Stimulated activated memory B cell treated with anti-CD40 and anti-IgM and Interleukin-4, amounts not matched to agents 10 μg/mL and 1 μg/mL and 100 μg/mL, for 72 hours (primary cell): ENCODE data around the gene GRM3.

ENCODE experiments used
- ATAC-seq: fragments of 150-1000 bp; cut with Tn5 transposase; 2 replicates; pipeline ENCODE4 v1.10.0; 2021
- H3K27ac Mint-ChIP-seq: one replicate; pipeline ENCODE4 v1.8.0; 2022; ENCODE audit warnings: mild to moderate bottlenecking, mixed read lengths
- H3K27me3 Mint-ChIP-seq: one replicate; pipeline ENCODE4 v1.8.0; 2022; ENCODE audit warnings: mixed read lengths
- H3K36me3 Mint-ChIP-seq: one replicate; pipeline ENCODE4 v1.8.0; 2022; ENCODE audit warnings: mixed read lengths
- H3K4me1 Mint-ChIP-seq: one replicate; pipeline ENCODE4 v1.8.0; 2022; ENCODE audit warnings: mixed read lengths
- H3K4me3 Mint-ChIP-seq: one replicate; pipeline ENCODE4 v1.8.0; 2022; ENCODE audit warnings: mild to moderate bottlenecking, moderate library complexity, mixed read lengths
- H3K9me3 Mint-ChIP-seq: one replicate; pipeline ENCODE4 v1.8.0; 2022; ENCODE audit warnings: mixed read lengths

The GRM3 gene

GRCh38 chr7:86793136-86793535, 149.4 kb downstream of the GRM3 start:
- no peak overlapping the region for H3K4me3 Mint-ChIP-seq
- H3K4me1 Mint-ChIP-seq = no peaks in the 10 kb centered on the region
- no peak for ATAC-seq
- peaks cover 2% of the 10 kb centered on the region for H3K9me3 Mint-ChIP-seq
- H3K36me3 Mint-ChIP-seq = no peaks in the 10 kb centered on the region
- H3K27ac Mint-ChIP-seq = no peak overlapping the region
- H3K27me3 Mint-ChIP-seq = no peaks in the 10 kb centered on the region

DNA sequence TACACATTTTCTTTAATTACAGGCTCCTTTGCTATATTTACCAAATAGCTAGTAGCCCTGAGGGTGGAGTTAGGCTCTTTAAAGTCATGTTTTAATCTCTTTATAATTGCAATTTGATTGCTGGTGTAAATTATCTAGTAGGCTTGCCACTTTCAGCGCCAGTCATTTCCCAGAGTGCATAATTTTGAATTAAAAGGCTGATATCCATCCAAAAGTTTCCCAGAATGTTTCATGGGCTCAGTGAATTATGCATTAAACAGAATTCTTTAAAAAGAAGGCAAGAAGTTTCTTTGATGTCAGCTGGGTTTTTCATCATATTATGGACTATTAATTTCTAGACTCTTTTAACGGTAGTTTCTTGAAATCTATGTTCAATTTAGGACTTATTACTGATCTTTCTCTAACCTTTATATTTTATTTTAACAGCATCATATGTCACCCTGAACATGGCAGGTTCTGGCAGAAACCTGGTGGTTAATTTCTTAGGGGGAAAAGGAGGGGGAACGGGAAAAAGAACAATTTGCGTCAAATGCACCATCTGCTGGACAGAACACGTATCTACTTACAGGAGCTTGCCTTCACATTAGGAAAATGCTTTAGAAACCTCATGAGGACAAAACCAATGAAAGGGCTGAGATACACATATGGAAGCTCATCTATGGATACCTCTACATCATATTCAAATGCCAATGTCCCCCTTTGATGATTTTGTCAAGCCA, 171.1 kb downstream of the GRM3 start:
- Mint-ChIP-seq H3K9me3 (peaks cover 5% of the 10 kb centered on the region), H3K27me3 (peaks cover 11% of the 10 kb centered on the region), H3K4me3 (no peak overlapping the region), H3K27ac (no peak overlapping the region), H3K36me3 (no peaks in the 10 kb centered on the region), H3K4me1 (no peaks in the 10 kb centered on the region)
- ATAC-seq = no peak

- H3K4me3 Mint-ChIP-seq = no peak overlapping the region
- no peak overlapping the region for H3K27ac Mint-ChIP-seq
- no peaks in the 10 kb centered on the region for H3K4me1 Mint-ChIP-seq
- H3K27me3 Mint-ChIP-seq = peaks cover 11% of the 10 kb centered on the region
- no peaks in the 10 kb centered on the region for H3K36me3 Mint-ChIP-seq
- H3K9me3 Mint-ChIP-seq = peaks cover 5% of the 10 kb centered on the region
- ATAC-seq = no peak
Measured at GRCh38 chr7:86815556-86815955, 171.8 kb downstream of the GRM3 start.

- Mint-ChIP-seq H3K27me3 (peaks cover 8% of the 10 kb centered on the region), H3K4me3 (no peak overlapping the region), H3K36me3 (no peaks in the 10 kb centered on the region), H3K9me3 (peaks cover 5% of the 10 kb centered on the region), H3K4me1 (no peaks in the 10 kb centered on the region), H3K27ac (no peak overlapping the region)
- ATAC-seq = no peak
Measured at GRCh38 chr7:86818903-86819302, 175.2 kb downstream of the GRM3 start.

GRCh38 chr7:86823769-86824168, 180.1 kb downstream of the GRM3 start:
- Mint-ChIP-seq H3K36me3 (no peaks in the 10 kb centered on the region), H3K27me3 (peaks cover 8% of the 10 kb centered on the region), H3K9me3 (no peaks in the 10 kb centered on the region), H3K4me3 (no peak overlapping the region), H3K4me1 (no peaks in the 10 kb centered on the region), H3K27ac (no peak overlapping the region)
- ATAC-seq = peak; percentile 40

DNA sequence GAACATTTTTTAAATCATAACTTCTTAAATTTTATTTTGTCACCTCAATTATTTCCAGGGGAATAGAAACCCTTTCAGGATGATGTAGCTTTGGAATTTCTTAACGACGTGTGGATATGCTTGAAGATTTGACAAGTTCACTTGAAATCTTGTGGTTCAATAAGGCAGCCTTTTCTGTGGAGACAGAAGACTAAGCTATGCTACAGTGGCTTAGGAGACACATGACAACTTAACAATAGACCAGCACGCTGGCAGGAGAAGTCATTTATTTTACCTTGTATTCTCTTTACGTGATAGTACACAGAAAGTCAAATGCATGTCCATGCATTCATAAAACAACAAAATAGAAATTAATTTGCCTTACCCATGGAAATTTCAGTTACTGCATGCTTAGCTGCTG, 181.6 kb downstream of the GRM3 start:
- no peaks in the 10 kb centered on the region for H3K36me3 Mint-ChIP-seq
- H3K27ac Mint-ChIP-seq = no peak overlapping the region
- no peaks in the 10 kb centered on the region for H3K4me1 Mint-ChIP-seq
- H3K9me3 Mint-ChIP-seq = no peaks in the 10 kb centered on the region
- no peak for ATAC-seq
- no peak overlapping the region for H3K4me3 Mint-ChIP-seq
- peaks cover 8% of the 10 kb centered on the region for H3K27me3 Mint-ChIP-seq

GRCh38 chr7:86826948-86827347, 183.2 kb downstream of the GRM3 start:
- Mint-ChIP-seq H3K27me3 (peaks cover 8% of the 10 kb centered on the region), H3K9me3 (no peaks in the 10 kb centered on the region), H3K36me3 (no peaks in the 10 kb centered on the region), H3K4me3 (no peak overlapping the region), H3K4me1 (no peaks in the 10 kb centered on the region), H3K27ac (no peak overlapping the region)
- no peak for ATAC-seq

- Mint-ChIP-seq H3K9me3 (no peaks in the 10 kb centered on the region), H3K27me3 (no peaks in the 10 kb centered on the region), H3K4me3 (no peak overlapping the region), H3K4me1 (no peaks in the 10 kb centered on the region), H3K27ac (no peak overlapping the region), H3K36me3 (no peaks in the 10 kb centered on the region)
- no peak for ATAC-seq
Measured at GRCh38 chr7:86833360-86833759, 189.7 kb downstream of the GRM3 start.

- Mint-ChIP-seq H3K9me3 (no peaks in the 10 kb centered on the region), H3K36me3 (no peaks in the 10 kb centered on the region), H3K4me3 (no peak overlapping the region), H3K4me1 (no peaks in the 10 kb centered on the region), H3K27me3 (no peaks in the 10 kb centered on the region), H3K27ac (no peak overlapping the region)
- peak; percentile 25 for ATAC-seq
Measured at GRCh38 chr7:86837235-86837634, 193.5 kb downstream of the GRM3 start.

DNA sequence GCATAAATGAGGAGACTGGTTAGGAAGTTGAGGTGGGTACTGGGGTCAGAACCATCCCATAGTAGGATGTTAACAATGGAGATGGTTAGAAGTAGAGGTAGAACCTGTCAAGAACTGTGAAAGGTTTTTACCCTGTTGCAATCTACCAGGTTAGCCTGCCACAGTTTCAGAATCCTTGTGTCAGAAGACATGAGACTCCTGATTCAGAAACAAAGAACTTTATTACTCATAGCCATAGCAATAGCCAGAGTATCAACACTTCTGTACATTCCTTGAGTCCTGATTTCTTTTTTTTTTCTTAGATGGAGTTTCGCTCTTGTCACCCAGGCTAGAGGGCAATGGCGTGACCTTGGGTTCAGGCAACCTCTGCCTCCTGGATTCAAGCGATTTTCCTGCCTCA, 200.9 kb downstream of the GRM3 start:
- no peak for ATAC-seq
- H3K4me3 Mint-ChIP-seq = no peak overlapping the region
- H3K4me1 Mint-ChIP-seq = no peaks in the 10 kb centered on the region
- H3K27ac Mint-ChIP-seq = no peak overlapping the region
- no peaks in the 10 kb centered on the region for H3K9me3 Mint-ChIP-seq
- no peaks in the 10 kb centered on the region for H3K36me3 Mint-ChIP-seq
- no peaks in the 10 kb centered on the region for H3K27me3 Mint-ChIP-seq

GRCh38 chr7:86846494-86847190, 202.9 kb downstream of the GRM3 start:
- H3K4me3 Mint-ChIP-seq = no peak overlapping the region
- no peaks in the 10 kb centered on the region for H3K27me3 Mint-ChIP-seq
- H3K9me3 Mint-ChIP-seq = no peaks in the 10 kb centered on the region
- no peak for ATAC-seq
- H3K4me1 Mint-ChIP-seq = no peaks in the 10 kb centered on the region
- no peak overlapping the region for H3K27ac Mint-ChIP-seq
- H3K36me3 Mint-ChIP-seq = no peaks in the 10 kb centered on the region

DNA sequence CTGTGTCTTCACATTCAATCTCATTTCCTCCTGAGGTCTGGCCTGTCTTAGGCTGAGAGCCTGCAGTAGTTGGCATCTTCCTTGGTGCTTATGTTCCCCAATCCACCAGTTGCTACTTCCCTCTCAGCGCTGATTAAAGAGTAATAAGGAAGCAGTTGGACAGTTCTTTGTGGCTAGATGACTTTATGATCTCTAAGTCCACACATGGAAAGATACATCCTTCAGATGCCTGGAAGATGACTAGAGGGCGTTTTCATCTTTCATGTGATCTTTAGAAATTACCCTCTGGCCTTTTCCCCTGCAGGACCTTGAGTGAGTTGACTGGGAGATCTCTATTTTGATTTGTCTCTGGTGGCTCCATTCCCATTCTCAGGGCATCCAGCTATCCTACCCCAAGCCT, 204.5 kb downstream of the GRM3 start:
- no peak overlapping the region for H3K27ac Mint-ChIP-seq
- no peak for ATAC-seq
- H3K9me3 Mint-ChIP-seq = no peaks in the 10 kb centered on the region
- H3K36me3 Mint-ChIP-seq = no peaks in the 10 kb centered on the region
- no peaks in the 10 kb centered on the region for H3K27me3 Mint-ChIP-seq
- H3K4me3 Mint-ChIP-seq = no peak overlapping the region
- H3K4me1 Mint-ChIP-seq = no peaks in the 10 kb centered on the region

- Mint-ChIP-seq H3K9me3 (no peaks in the 10 kb centered on the region), H3K4me3 (no peak overlapping the region), H3K36me3 (no peaks in the 10 kb centered on the region), H3K27me3 (no peaks in the 10 kb centered on the region), H3K4me1 (no peaks in the 10 kb centered on the region), H3K27ac (no peak overlapping the region)
- ATAC-seq = no peak
Measured at GRCh38 chr7:86851566-86851965, 207.9 kb downstream of the GRM3 start.

GRCh38 chr7:86863452-86863851, 219.7 kb downstream of the GRM3 start:
- no peak for ATAC-seq
- H3K4me3 Mint-ChIP-seq = no peak overlapping the region
- peaks cover 5% of the 10 kb centered on the region for H3K36me3 Mint-ChIP-seq
- H3K27me3 Mint-ChIP-seq = no peaks in the 10 kb centered on the region
- no peak overlapping the region for H3K27ac Mint-ChIP-seq
- no peaks in the 10 kb centered on the region for H3K4me1 Mint-ChIP-seq
- H3K9me3 Mint-ChIP-seq = peaks cover 3% of the 10 kb centered on the region

DNA sequence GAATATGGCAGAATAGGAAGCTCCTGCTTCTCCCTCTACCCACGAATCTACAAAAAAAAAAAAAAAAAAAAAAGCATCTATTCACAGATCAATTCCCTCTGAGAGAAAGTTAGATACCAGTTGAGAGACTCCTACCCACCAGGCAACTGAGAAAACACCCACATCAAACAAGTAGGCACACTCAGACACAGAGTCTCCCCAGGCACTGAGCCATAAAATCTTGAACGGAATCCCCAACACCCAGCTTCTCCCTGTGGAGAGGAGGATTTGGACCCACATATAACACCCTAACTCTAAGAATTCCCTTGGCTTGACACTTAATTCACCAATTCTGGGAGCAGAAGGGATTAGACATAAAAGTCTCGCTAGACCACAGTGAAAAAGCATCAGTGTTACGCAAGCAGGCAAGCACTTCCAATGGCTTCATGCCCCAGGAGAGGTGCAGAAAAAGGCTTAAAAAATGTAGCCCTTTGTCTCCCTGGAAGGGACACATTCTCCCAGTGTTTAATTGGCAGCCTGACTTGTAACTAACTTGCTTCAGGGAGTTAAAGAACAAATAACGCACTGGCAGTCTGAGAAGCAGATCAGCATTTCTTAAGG, 223.6 kb downstream of the GRM3 start:
- H3K9me3 Mint-ChIP-seq = peaks cover 7% of the 10 kb centered on the region
- no peak for ATAC-seq
- no peaks in the 10 kb centered on the region for H3K27me3 Mint-ChIP-seq
- H3K4me1 Mint-ChIP-seq = no peaks in the 10 kb centered on the region
- no peak overlapping the region for H3K27ac Mint-ChIP-seq
- H3K4me3 Mint-ChIP-seq = no peak overlapping the region
- H3K36me3 Mint-ChIP-seq = peaks cover 22% of the 10 kb centered on the region

DNA sequence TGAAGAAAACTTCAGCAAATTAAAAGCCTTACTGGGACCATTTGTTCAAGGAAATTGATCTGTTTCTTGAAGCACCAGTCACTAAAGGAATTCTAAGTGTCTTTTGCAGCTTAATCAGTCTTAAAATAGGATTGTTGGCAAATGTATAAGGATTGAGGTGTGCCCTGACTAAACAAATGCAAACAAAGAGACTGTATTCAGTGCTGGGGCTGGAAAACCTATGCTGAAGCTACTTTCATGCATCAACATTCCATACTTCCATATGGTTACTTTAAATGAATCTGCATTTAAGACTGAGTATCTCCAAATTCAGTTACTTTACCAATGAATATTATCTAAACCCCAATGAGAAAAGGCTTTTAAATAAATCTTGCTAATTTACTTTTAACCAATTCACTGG, 232.4 kb downstream of the GRM3 start:
- Mint-ChIP-seq H3K4me1 (no peaks in the 10 kb centered on the region), H3K27ac (no peak overlapping the region), H3K36me3 (peaks cover 12% of the 10 kb centered on the region), H3K27me3 (no peaks in the 10 kb centered on the region), H3K9me3 (no peaks in the 10 kb centered on the region), H3K4me3 (no peak overlapping the region)
- no peak for ATAC-seq
